GM18873 (cell line): ENCODE data around the gene KIF2A.
"Not testable (repeated sequence)": the region's sequence is repeated elsewhere in the genome, so short reads cannot be mapped to it uniquely, and the experiment has no call there.

Experiments
- ATAC-seq: cut with Tn5 transposase; IDR thresholded peaks from one replicate; pipeline ENCODE4 v1.9.1; 2021; ENCODE audit warnings: mild to moderate bottlenecking, moderate library complexity, moderate number of reproducible peaks; ENCODE audit not compliant: unreplicated experiment, low FRiP score

KIF2A gene

DNA sequence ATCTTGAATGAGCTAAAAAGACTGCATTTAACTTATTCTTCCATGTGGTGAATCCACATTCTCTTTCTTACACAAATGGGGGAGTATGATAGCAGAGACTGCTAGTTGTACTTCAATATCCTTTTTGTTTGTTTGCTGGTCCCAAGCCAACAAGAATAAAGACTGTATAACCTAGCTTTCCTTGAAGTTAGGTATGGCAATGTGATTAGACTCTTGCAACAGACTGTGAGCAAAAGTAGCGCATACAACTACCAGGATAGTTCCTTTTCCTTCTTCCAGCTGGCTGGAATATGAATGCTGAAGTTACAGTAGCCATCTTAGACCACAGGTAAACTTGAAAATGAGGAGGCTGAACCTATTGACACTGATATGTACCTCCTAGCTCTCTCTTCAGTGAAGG lies 17.9 kb upstream of the KIF2A start:
- no peak for ATAC-seq

GRCh38 chr5:62289813-62290212 lies 16.2 kb upstream of the KIF2A start:
- no peak for ATAC-seq

DNA sequence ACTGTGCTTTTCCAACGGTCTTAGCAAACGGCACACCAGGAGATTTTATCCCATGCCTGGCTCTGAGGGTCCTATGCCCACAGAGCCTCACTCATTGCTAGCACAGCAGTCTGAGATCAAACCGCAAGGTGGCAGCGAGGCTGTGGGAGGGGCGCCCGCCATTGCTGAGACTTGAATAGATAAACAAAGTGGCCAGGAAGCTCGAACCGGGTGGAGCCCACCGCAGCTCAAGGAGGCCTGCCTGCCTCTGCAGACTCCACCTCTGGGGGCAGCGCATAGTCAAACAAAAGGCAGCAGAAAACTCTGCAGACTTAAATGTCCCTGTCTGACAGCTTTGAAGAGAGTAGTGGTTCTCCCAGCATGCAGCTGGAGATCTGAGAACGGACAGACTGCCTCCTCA lies 14.2 kb upstream of the KIF2A start:
- ATAC-seq: not testable (repeated sequence)

- ATAC-seq: no peak
These were observed 9.0 kb upstream of the KIF2A start for GRCh38 chr5:62296998-62297397.

GRCh38 chr5:62298118-62298517 lies 7.9 kb upstream of the KIF2A start:
- ATAC-seq: no peak

GRCh38 chr5:62299101-62299500 lies 6.9 kb upstream of the KIF2A start:
- ATAC-seq: no peak

DNA sequence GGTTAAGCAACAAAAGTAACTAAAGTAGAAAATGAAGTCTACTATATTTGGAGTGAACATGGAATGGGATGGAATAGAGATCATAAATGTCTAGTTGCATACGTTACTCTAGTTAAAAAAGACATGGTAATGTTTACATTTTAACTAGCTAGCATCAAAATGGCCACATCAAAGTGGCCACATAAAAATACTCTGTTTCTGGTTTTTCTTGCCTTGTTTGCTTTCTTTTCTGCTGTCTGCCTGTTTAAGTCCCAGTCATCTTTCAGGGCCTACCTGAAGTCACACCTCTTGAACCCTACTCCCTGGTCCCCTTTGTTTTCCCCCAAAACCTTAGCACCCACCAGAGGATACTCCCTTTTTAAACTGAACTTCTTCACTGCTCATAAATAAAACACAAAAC lies 6.4 kb upstream of the KIF2A start:
- ATAC-seq: no peak

- ATAC-seq: no peak
These were observed 670 bp upstream of the KIF2A start for GRCh38 chr5:62305358-62305714.

GRCh38 chr5:62306323-62306895 lies 403 bp downstream of the KIF2A start:
- peak; percentile 10 for ATAC-seq

DNA sequence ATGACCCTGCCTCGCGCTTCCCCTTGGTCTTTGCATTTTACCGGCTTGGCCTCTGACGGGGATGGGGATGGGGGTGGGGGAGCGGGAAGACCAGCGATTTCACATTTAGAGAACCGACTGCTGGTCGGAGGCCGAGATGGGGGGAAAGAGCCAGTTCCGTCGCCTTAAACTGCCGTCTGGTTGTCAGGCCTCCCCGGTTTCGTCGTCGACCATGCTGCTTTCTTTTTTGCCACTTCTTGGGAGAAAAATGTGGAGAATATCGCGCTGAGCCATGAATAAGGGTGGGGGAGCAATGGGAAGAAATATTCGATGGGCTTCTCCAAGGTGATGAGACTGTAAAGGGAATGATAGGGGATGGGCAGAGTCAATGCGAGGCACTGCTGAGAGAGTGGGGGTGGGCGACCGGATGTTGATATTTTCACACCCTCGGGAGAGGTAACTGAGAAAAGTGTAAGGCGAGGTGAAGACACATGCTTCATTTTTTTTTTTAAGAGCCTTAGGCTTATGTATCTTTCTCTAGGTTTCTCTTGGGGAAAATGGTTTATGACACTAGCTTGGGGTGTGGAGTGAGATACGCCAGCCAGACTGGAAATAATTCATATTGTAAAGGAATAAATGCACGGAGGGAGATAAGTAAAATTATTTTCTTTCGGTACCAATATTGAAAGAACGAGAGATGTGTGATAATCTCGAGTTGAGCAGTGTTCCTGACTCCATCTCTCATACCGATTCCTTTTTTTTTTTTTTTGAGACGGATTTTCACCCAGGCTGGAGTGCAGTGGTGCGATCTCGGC lies 1.1 kb downstream of the KIF2A start:
- no peak for ATAC-seq

- ATAC-seq: no peak
These were observed 2.4 kb downstream of the KIF2A start for GRCh38 chr5:62308439-62308838.

- no peak for ATAC-seq
These were observed 3.1 kb downstream of the KIF2A start for GRCh38 chr5:62309107-62309506.

DNA sequence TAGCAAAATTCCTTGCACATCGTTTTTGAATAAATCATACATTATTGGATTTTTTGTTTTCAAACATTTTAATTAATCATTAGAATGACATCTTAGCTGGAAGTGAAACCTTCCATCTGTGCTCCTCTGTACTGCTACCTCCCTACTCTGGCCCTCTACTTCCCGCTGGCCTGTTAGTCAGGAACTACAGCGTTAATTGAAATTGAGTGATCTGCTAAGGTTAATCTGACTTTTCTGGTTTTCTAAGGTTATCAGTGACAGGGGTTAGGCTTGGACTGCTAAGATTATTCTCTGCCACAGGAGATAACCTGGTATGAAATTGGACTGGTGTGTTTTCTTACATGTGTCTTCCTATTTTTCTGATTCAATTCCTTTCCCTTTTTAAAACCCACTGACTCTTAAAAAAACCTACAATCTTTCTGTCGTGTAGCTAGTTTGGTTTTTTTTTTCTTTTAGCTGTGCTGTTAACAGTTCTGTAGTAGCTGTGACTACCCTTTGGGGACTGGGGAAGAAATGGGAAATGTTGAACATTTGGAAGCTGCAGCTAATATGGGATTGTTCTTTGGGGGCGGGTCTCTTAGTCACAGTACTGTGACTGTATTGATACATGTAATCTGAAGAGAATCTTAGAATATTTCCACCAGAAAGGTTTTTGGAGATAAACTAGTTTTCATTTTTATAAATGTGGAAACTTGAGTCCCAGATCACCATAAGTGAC lies 4.6 kb downstream of the KIF2A start:
- no peak for ATAC-seq

DNA sequence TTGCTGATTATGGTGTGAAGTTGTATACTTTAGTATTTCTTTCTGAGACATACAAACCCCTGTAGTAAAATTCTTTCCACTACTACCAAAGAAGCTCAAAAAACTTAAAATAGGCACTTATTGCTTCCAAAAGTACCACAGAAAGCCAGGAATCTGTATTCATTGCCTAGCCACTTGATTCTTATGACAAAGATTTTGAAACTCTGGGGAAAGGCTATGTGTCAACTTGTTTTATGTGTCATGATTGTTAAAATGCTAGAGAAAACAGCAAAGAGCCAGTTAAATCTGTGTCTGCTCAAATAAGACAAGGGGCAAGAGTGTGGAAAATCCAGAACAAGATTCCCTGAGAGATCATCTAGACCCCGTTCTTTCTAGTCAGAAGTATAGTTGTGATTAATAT lies 6.0 kb downstream of the KIF2A start:
- ATAC-seq: no peak

- no peak for ATAC-seq
These were observed 6.7 kb downstream of the KIF2A start for GRCh38 chr5:62312674-62313073.

DNA sequence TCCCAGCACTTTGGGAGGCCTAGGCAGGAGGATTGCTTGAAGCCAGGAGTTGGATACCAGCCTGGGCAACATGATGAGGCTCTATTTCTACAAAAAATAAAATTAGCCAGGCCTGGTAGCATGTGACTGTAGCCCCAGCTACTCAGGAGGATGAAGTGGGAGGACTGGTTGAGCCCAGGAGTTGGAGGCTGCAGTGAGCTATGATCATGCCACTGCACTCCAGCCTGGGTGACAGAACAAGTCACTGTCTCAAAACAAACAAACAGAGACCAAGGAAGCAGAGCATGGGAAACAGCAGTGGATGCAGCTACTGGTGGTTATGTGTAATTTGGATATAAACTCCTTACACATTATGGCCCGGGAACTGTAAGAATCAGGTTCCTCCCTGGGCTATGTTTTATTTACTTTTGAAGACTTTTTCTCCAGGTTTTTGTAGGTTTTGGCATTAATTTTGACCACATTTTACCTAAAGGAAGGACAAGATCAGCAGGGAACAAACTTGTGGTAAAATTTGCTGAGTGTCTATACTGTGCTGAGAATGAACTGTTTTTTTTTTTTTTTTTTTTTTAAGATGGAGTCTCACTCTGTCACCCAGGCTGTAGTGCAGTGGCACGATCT lies 8.3 kb downstream of the KIF2A start:
- ATAC-seq: no peak

DNA sequence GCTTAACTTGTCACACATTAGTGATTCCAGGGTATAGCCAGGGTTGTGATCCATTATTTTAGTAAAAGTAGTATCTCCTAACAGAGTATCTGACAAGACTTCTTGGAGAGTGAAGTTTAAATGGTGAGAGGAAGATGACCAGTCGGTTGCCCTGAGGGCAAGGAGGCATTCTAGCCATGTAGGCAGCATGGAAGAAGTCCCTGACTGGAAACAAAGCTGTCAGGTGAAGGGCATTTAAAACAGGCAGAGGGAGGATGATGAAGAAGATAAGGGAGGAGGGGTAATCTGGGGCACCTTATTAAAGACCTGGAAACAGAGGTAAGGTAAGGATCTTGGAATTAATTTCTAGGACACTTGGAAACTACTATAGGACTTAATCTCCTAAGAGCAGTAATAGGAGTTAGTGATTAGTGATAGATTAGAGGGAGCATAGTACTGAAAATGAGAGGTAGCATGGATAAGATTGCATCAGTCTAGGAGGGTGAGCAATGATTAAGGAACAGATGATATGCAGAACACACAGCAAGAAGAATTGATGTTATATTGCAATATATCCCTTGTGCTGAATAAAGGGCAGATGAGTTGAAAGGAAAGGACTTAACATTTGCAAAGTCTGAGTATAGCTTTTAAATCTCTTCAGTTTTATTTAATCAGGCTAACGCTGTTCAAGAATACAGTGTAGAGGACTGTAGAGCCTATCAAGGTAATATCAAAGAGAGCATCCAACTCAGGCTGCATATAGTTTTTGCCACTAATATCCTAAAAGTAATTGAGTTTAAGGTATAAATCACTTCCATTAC lies 9.6 kb downstream of the KIF2A start:
- no peak for ATAC-seq

DNA sequence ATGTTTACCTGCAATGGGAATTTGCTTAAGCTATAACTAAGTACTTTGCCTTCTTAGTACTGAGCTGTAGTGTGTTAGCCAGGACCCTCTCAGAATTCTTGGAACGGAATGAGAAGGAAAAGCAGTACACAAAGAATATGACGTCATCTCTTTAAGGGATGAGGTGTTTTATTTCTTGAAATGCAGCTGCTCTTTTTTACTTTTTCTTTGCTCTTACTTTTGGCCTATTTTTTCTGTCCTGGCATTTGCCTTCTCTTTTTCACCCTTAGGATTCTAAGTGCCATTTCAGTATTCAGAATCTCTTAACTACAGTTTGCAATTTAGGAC lies 10.1 kb downstream of the KIF2A start:
- no peak for ATAC-seq

DNA sequence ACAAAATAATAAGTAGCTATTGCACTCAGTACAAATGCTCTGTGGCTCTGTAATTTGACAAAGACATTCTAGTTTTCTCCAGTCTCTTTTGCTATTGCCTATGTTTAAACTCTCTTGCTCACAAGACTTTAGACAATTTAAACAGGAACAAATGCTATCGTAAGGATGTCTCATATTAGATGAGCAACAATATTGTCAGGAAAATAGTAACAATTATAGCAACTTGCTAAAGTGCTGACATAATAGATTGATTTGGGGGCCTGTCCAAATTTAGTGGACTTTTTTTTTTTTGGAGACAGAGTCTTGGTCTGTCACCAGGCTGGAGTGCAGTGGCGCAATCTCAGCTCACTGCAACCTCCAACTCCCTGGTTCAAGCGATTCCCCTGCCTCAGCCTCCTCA lies 11.8 kb downstream of the KIF2A start:
- ATAC-seq: no peak

- ATAC-seq: no peak
These were observed 16.5 kb downstream of the KIF2A start for GRCh38 chr5:62322484-62322883.

DNA sequence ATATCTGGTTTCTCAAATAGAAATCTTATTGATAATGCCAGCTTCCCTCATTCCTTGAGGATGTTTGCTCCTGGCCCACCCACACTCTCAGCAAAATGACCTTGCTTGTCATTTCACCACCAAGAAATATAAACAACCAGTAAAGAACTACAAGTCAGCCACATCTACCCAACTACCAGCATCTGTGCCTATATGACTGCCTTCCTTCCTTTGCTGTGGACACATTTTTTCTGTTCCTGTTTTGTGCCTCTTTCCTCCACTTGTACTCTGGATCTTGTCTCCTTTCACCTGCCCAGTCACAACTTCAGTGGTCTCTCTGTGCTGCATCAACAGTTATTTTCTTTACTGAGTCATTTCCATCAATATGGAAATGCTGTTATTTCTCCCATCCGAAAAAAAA lies 20.3 kb downstream of the KIF2A start:
- no peak for ATAC-seq
